PC-9 (cell line): Measurements from ENCODE around the gene F7. TPM values are rescaled to one million over a fixed set of nuclear protein-coding genes. Genes with fewer than 3 reads are reported as not detected.

ENCODE experiments used
- BruUV-seq: library from RNA; stranded (reverse); fragments of 400-500 nt; replicated peaks from 2 replicates; lab custom pipeline; 2021; lab: Mats Ljungman, UMichigan
- CTCF ChIA-PET: fragments of 300-600 bp; sonication (Branson Sonifier 250); formaldehyde crosslinking; loops from one replicate; lab custom pipeline; 2022; ENCODE audit warnings: antibody characterized with exemption; lab: Charles Lee
- POLR2A ChIA-PET: fragments of 300-600 bp; sonication (Branson Sonifier 250); formaldehyde crosslinking; loops from one replicate; lab custom pipeline; 2022; ENCODE audit warnings: antibody characterized with exemption; ENCODE audit not compliant: unreplicated experiment; lab: Charles Lee
- DNase-seq, 2 experiments: peaks; one replicate each; pipeline versions ENCODE4 v3.0.0 to v3.0.0-alpha.2; 2015 to 2022; ENCODE audit warnings: mixed read lengths in 1 of 2
- H2AFZ ChIP-seq: fragments of 200-600 bp; sonication (generic); 2 replicates; pipeline ENCODE4 v1.8.1; 2017; ENCODE audit warnings: antibody characterized with exemption
- H3F3A ChIP-seq: fragments of 200-600 bp; sonication (generic); 2 replicates; pipeline ENCODE4 v1.8.1; 2017; ENCODE audit warnings: antibody characterized with exemption, mild to moderate bottlenecking, low read depth; ENCODE audit not compliant: insufficient read depth
- H3K27ac ChIP-seq: fragments of 200-600 bp; sonication (generic); 2 replicates; pipeline ENCODE4 v1.6.1; 2016; ENCODE audit warnings: mixed run types
- H3K27me3 ChIP-seq: fragments of 200-600 bp; sonication (generic); 2 replicates; pipeline ENCODE4 v1.6.1; 2016; ENCODE audit warnings: low read depth, mixed run types; ENCODE audit not compliant: insufficient read depth
- H3K36me3 ChIP-seq: fragments of 200-600 bp; sonication (generic); 2 replicates; pipeline ENCODE4 v1.6.1; 2016; ENCODE audit warnings: low read depth, mixed run types
- H3K4me1 ChIP-seq: fragments of 200-600 bp; sonication (generic); replicated peaks from 2 replicates; pipeline ENCODE4 v1.6.1; 2016; ENCODE audit warnings: mixed run types; ENCODE audit not compliant: insufficient read depth
- H3K4me2 ChIP-seq: fragments of 200-600 bp; sonication (generic); 2 replicates; pipeline ENCODE4 v1.6.1; 2017; ENCODE audit warnings: mixed run types
- H3K4me3 ChIP-seq: fragments of 200-600 bp; sonication (generic); 2 replicates; pipeline ENCODE4 v1.6.1; 2016; ENCODE audit warnings: mixed run types
- H3K79me2 ChIP-seq: fragments of 200-600 bp; sonication (generic); 2 replicates; pipeline ENCODE4 v1.6.1; 2017; ENCODE audit warnings: low read depth, mixed run types
- H3K9me2 ChIP-seq: fragments of 200-600 bp; sonication (generic); 2 replicates; pipeline ENCODE4 v1.8.1; 2017; ENCODE audit warnings: mild to moderate bottlenecking; ENCODE audit not compliant: insufficient read depth
- H3K9me3 ChIP-seq: fragments of 200-600 bp; sonication (generic); 2 replicates; pipeline ENCODE4 v1.8.1; 2016; ENCODE audit warnings: low read depth; ENCODE audit not compliant: insufficient read depth
- H4K20me1 ChIP-seq: fragments of 200-600 bp; sonication (generic); 2 replicates; pipeline ENCODE4 v1.8.1; 2017; ENCODE audit not compliant: insufficient read depth
- CTCF ChIP-seq: fragments of 200-600 bp; sonication (generic); conservative IDR thresholded peaks from 2 replicates; pipeline ENCODE4 v1.6.1; 2017; ENCODE audit warnings: mixed run types, antibody characterized with exemption, mild to moderate bottlenecking, moderate library complexity
- EZH2 ChIP-seq: fragments of 200-600 bp; sonication (generic); IDR thresholded peaks from 2 replicates; pipeline ENCODE4 v1.8.0; 2017; ENCODE audit warnings: antibody characterized with exemption, low read depth
- intact Hi-C: fragments of 100-400 bp; cut with micrococcal nuclease; formaldehyde crosslinking; loops from one replicate; pipeline ENCODE4 v1.10.0; 2022; ENCODE audit not compliant: unreplicated experiment
- total RNA-seq: library from RNA; stranded (reverse); gene quantifications from 2 replicates; pipeline ENCODE4 v1.2.3, GENCODE V29; 2021

F7 gene
- total RNA-seq, 1 experiment from 2014 or later = not detected

- Histone ChIP-seq H3K36me3 (no peaks in the 10 kb centered on the region), H3K9me2 (no peaks in the 10 kb centered on the region), H3K79me2 (no peaks in the 10 kb centered on the region), H3K27ac (no peak overlapping the region), H3F3A (no peaks in the 10 kb centered on the region), H4K20me1 (no peaks in the 10 kb centered on the region), H2AFZ (no peak overlapping the region), H3K4me3 (no peak overlapping the region), H3K4me1 (no peaks in the 10 kb centered on the region), H3K4me2 (no peak overlapping the region), H3K27me3 (peaks cover 85% of the 10 kb centered on the region), H3K9me3 (no peaks in the 10 kb centered on the region)
- POLR2A ChIA-PET = no interaction called here
- TF ChIP-seq CTCF (no peak), EZH2 (no peak)
- CTCF ChIA-PET = no interaction called here
- no TSS peak for BruUV-seq
- DNase-seq = no peak
- intact Hi-C loops = no loop called here
Measured at GRCh38 chr13:113121183-113121927, 15.8 kb downstream of the F7 start.

DNA sequence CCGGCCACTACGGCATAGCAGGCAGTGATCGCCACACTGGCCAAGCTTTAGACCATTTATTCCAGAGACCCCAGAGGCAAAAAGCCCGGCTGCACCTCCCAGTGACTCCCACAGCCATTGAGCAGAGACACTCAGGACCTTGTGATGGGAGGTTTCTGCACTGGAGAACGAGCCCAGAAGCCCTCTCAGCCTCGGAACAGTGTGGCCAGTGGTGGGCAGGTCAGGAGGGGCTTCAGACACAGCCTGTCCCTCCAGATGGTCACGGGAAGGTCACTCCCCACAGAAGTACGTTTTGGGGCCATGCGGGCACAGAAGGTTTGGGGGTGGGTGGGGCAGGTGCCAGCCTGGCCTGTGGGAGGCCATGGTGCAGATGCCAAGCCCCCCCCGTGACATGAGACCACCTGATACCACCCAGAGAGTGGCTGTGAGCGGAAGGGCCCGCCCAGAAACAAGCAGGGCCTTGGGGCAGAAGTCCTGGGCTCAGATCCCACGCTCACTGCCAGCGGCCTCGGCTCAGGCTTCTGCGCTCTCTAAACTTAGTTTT lies 16.4 kb downstream of the F7 start:
- H3K4me3 ChIP-seq = no peak overlapping the region
- no peak for DNase-seq
- H3K79me2 ChIP-seq = no peaks in the 10 kb centered on the region
- no peaks in the 10 kb centered on the region for H4K20me1 ChIP-seq
- no TSS peak for BruUV-seq
- ChIA-PET POLR2A (interaction anchor here (0.5 kb wide), 1 partner anchor 87 kb away, joined by 6 read pairs; no protein-coding TSS in a partner anchor), CTCF (no interaction called here)
- H2AFZ ChIP-seq = no peak overlapping the region
- TF ChIP-seq CTCF = no peak
- TF ChIP-seq EZH2 = no peak
- H3K4me2 ChIP-seq = no peak overlapping the region
- H3K9me2 ChIP-seq = no peaks in the 10 kb centered on the region
- no peaks in the 10 kb centered on the region for H3K4me1 ChIP-seq
- H3K27me3 ChIP-seq = peaks cover 87% of the 10 kb centered on the region
- H3K36me3 ChIP-seq = no peaks in the 10 kb centered on the region
- intact Hi-C loops = no loop called here
- no peak overlapping the region for H3K27ac ChIP-seq
- no peaks in the 10 kb centered on the region for H3F3A ChIP-seq
- no peaks in the 10 kb centered on the region for H3K9me3 ChIP-seq

GRCh38 chr13:113122550-113123225 lies 17.1 kb downstream of the F7 start, which contains the start of gene F10:
Gene F10, plus strand, starts transcription at chr13:113122799. Its CDS starts 57 bp downstream, at chr13:113122856.
- DNase-seq = no peak
- H3K4me3 ChIP-seq = no peak within 1 kb of the TSS
- no peaks in the 10 kb centered on the region for H3K79me2 ChIP-seq
- H3K4me2 ChIP-seq = no peak within 1 kb of the TSS
- CTCF ChIA-PET = no interaction called here
- BruUV-seq = no TSS peak
- H3K9me3 ChIP-seq = no peaks in the 10 kb centered on the region
- H4K20me1 ChIP-seq = no peaks in the 10 kb centered on the region
- no peaks in the 10 kb centered on the region for H3K36me3 ChIP-seq
- H3K9me2 ChIP-seq = no peaks in the 10 kb centered on the region
- no peak within 1 kb of the TSS for H3K27ac ChIP-seq
- H3K4me1 ChIP-seq = no peaks in the 10 kb centered on the region
- POLR2A ChIA-PET = interaction anchor here (0.5 kb wide), 1 partner anchor 86 kb away, joined by 6 read pairs; no protein-coding TSS in a partner anchor
- peaks cover 90% of the 10 kb centered on the region for H3K27me3 ChIP-seq
- no peak for TF ChIP-seq EZH2
- TF ChIP-seq CTCF = no peak
- no peak within 1 kb of the TSS for H2AFZ ChIP-seq
- intact Hi-C loops = no loop called here
- no peaks in the 10 kb centered on the region for H3F3A ChIP-seq
